DND-41 (cell line): ENCODE measurements around the gene EXOSC3.

Experiments used
- CTCF ChIP-seq: IDR thresholded peaks from 2 replicates; pipeline ENCODE4 v1.5.1; 2012; ENCODE audit warnings: borderline replicate concordance, low read length, moderate library complexity, mild to moderate bottlenecking; ENCODE audit not compliant: poor library complexity, severe bottlenecking; ENCODE audit errors: extremely low read depth
- EZH2 ChIP-seq: IDR thresholded peaks from 3 replicates; pipeline ENCODE4 v1.6.1; 2012; ENCODE audit warnings: borderline replicate concordance, low read depth, mild to moderate bottlenecking, moderate library complexity, low read length, inconsistent platforms; ENCODE audit not compliant: severe bottlenecking

GRCh38 chr9:37758747-37759146, 26.1 kb downstream of the EXOSC3 start:
- TF ChIP-seq CTCF, result no peak
- no peak for TF ChIP-seq EZH2
